Fibroblast of mammary gland (primary cell): ENCODE results near the gene KCNMB1.

Experiments used
- DNase-seq: peaks from one replicate; pipeline ENCODE4 v3.0.0-alpha.2; 2010; ENCODE audit warnings: low read depth
- H3K4me3 ChIP-seq: 2 replicates; pipeline ENCODE4 v1.5.1; 2011; ENCODE audit warnings: low read depth, mild to moderate bottlenecking, low read length, moderate library complexity; ENCODE audit not compliant: control insufficient read depth
- TF ChIP-seq, protein P1 (sequence below): conservative IDR thresholded peaks from 2 replicates; pipeline ENCODE4 v1.5.1; 2011; ENCODE audit warnings: low read depth, low read length, inconsistent platforms; ENCODE audit not compliant: control insufficient read depth, insufficient read depth

The KCNMB1 gene

DNA sequence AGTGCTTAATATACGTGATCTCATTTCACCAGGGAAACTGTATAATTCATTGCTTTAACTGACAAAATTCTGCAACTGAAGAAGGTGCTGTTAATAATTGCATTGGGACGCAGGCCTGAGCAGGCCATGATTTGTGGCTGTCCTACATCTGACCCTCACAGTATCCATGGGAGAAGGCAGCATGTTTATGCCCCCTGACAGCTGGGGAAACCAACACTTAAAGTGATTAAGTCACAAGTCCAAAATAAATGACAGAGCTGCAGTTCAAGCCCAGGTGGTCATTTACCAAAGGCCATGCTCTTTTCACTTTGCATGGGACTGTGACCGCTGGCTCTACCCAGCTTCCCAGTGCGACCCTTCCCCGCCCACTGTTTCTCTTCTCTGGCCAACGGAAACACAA is 30.5 kb upstream of the KCNMB1 start:
- DNase-seq = no peak
- TF ChIP-seq, protein P1, sequence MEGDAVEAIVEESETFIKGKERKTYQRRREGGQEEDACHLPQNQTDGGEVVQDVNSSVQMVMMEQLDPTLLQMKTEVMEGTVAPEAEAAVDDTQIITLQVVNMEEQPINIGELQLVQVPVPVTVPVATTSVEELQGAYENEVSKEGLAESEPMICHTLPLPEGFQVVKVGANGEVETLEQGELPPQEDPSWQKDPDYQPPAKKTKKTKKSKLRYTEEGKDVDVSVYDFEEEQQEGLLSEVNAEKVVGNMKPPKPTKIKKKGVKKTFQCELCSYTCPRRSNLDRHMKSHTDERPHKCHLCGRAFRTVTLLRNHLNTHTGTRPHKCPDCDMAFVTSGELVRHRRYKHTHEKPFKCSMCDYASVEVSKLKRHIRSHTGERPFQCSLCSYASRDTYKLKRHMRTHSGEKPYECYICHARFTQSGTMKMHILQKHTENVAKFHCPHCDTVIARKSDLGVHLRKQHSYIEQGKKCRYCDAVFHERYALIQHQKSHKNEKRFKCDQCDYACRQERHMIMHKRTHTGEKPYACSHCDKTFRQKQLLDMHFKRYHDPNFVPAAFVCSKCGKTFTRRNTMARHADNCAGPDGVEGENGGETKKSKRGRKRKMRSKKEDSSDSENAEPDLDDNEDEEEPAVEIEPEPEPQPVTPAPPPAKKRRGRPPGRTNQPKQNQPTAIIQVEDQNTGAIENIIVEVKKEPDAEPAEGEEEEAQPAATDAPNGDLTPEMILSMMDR = no peak
- H3K4me3 ChIP-seq = no peak overlapping the region

DNA sequence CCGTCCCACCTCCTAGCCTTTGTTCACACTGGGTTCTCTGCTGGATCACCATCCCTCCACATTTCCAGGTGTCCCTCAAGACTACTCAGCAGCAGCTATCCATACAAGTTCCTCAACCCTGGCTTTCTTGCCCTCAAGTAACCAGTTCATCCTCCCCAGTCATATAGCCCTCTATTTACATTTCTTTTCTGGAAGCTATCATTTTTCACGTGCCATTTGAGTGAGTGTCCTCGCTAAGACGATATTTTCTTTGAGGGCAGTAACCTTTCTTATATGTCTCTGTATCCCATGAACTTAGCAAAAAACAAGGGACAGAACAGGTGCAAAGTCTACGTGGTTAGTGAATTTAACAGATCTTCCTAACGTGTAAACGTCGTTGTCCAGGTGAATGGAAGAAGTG is 29.6 kb upstream of the KCNMB1 start:
- DNase-seq = no peak
- TF ChIP-seq, protein P1 = no peak
- no peak overlapping the region for H3K4me3 ChIP-seq

- no peak for DNase-seq
- H3K4me3 ChIP-seq = no peak overlapping the region
- TF ChIP-seq, protein P1 = no peak
Measured at GRCh38 chr5:170416526-170416925, 27.4 kb upstream of the KCNMB1 start.

DNA sequence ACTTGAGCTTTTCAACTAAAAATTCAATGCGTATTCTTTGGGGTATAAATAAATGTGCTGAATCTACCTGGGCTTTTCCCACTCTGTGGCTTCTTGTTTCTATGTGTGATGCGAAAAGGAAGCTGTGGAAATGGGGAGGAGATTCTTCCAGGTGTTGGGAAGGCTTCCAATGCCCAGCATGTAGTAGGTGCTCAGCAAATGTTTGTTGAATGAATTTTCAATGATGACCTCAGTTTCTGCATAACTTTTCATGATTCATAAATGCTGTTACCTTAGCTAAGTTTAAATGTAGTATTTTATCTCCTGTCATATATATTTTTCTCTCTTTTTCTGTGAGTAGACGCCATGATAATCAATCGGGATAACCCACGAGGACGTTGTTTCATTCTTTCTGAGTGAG is 25.6 kb upstream of the KCNMB1 start:
- TF ChIP-seq, protein P1 = no peak
- no peak overlapping the region for H3K4me3 ChIP-seq
- no peak for DNase-seq

GRCh38 chr5:170413897-170414296 is 24.7 kb upstream of the KCNMB1 start:
- DNase-seq = no peak
- TF ChIP-seq, protein P1 = no peak
- H3K4me3 ChIP-seq = no peak overlapping the region

- TF ChIP-seq, protein P1 = no peak
- H3K4me3 ChIP-seq = no peak overlapping the region
- DNase-seq = no peak
Measured at GRCh38 chr5:170411100-170411499, 21.9 kb upstream of the KCNMB1 start.

DNA sequence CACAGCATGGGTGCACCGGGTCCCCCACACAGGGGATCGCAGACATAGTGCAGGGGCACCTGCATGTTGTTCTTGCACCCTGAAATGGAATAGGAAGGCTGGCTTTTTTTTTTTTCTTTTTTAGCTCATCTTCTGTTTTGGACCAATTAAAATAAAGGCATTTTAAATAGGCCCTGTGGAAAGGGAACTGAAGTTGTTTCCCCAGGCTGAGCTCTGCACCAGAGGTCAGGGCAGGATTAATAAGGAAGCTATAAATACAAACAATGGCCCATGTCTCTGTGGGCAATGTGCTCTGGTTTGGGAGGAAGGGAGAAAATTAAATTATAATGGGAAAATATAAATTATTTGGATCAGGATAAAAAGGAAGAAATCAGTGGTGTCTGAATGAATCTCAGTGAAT is 21.2 kb upstream of the KCNMB1 start:
- DNase-seq = no peak
- TF ChIP-seq, protein P1 = no peak
- H3K4me3 ChIP-seq = no peak overlapping the region
